Uterus (tissue), 4 donors: Measurements from ENCODE around the gene CCSER1. TPM values are rescaled to one million over a fixed set of nuclear protein-coding genes. Genes with fewer than 3 reads are reported as not detected.

Source experiments
- DNase-seq, 2 donors: peaks; one replicate each; pipeline ENCODE4 v3.0.0-alpha.2; 2019 to 2020
- H3K27ac ChIP-seq, 2 donors: fragments of 200-600 bp; sonication (generic); 1 replicate in 1 of 2; 2 replicates in 1 of 2; pipeline ENCODE4 v1.5.1; 2016 to 2018
- H3K27me3 ChIP-seq, 2 donors: fragments of 200-600 bp; sonication (generic); one replicate each; pipeline ENCODE4 v1.5.1; 2018 to 2019; ENCODE audit warnings: control low read depth in 1 of 2
- H3K36me3 ChIP-seq, 2 donors: fragments of 200-600 bp; sonication (generic); one replicate each; pipeline ENCODE4 v1.5.1; 2019; ENCODE audit warnings: control low read depth in 1 of 2
- H3K4me1 ChIP-seq, 2 donors: fragments of 200-600 bp; sonication (generic); one replicate each; pipeline ENCODE4 v1.5.1; 2018 to 2019; ENCODE audit warnings: control low read depth in 1 of 2
- H3K4me3 ChIP-seq, 2 donors: fragments of 200-600 bp; sonication (generic); 1 replicate in 1 of 2; 2 replicates in 1 of 2; pipeline ENCODE4 v1.5.1; 2018 to 2019; ENCODE audit warnings: mild to moderate bottlenecking in 1 of 2
- H3K9me3 ChIP-seq, 2 donors: fragments of 200-600 bp; sonication (generic); one replicate each; pipeline ENCODE4 v1.5.1; 2019; ENCODE audit warnings: control low read depth in 1 of 2
- POLR2A ChIP-seq, 2 donors: fragments of 450-650 bp; IDR thresholded peaks; one replicate each; pipeline ENCODE4 v1.6.1; 2016; ENCODE audit warnings: antibody characterized with exemption in 2 of 2, mild to moderate bottlenecking in 1 of 2, moderate library complexity in 1 of 2
- intact Hi-C: fragments of 100-400 bp; cut with DNase I; formaldehyde crosslinking; loops from one replicate; pipeline ENCODE4 v1.15.1; 2023; ENCODE audit warnings: low total_unique reads
- total RNA-seq, 4 donors: library from RNA; depleted of rRNA in 3 of 4; stranded (reverse); fragments of >200 nt in 3 of 4; gene quantifications; one replicate each; pipeline versions ENCODE4 v1.1.0 to v1.2.4, GENCODE V29; 2014 to 2023
- TF ChIP-seq, protein P1 (sequence below), 4 experiments: fragments of 200-600 bp in 2 of 4; fragments of 450-650 bp in 2 of 4; sonication (generic) in 2 of 4; IDR thresholded peaks; one replicate each; pipeline ENCODE4 v1.5.1; 2016 to 2019; ENCODE audit warnings: antibody characterized with exemption in 4 of 4, mild to moderate bottlenecking in 2 of 4, moderate library complexity in 1 of 4
- donor health status: DM: yes; HTN: yes; CAD: no.

The CCSER1 gene
- total RNA-seq, 4 donors from 2014 or later: 2.8 to 54.7 (median 11.9) TPM

DNA sequence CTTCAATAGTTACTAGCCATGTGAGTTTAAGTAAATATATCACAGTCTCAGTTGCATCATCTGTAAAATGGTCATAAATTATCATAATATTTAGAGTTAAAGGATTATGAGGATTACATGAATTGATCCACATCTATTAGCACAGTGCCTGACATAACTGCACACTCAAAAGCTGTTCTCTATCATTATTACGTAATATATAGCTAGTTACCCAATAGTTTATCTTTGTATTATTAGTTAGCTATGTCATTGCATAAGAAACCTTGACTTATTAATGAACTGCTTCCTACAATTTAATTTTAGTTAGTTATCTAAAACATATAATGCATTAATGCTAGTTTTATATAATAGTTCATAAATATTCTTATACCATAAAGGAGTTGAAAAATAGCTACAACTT, 1099.7 kb downstream of the CCSER1 start:
- intact Hi-C loops: no loop called here
- H3K36me3 ChIP-seq: no peaks in the 10 kb centered on the region
- no peaks in the 10 kb centered on the region for H3K4me1 ChIP-seq
- no peaks in the 10 kb centered on the region for H3K9me3 ChIP-seq
- no peak overlapping the region for H3K27ac ChIP-seq
- TF ChIP-seq POLR2A (IDR thresholded peaks at IDR 0.05): no peak
- TF ChIP-seq, protein P1, sequence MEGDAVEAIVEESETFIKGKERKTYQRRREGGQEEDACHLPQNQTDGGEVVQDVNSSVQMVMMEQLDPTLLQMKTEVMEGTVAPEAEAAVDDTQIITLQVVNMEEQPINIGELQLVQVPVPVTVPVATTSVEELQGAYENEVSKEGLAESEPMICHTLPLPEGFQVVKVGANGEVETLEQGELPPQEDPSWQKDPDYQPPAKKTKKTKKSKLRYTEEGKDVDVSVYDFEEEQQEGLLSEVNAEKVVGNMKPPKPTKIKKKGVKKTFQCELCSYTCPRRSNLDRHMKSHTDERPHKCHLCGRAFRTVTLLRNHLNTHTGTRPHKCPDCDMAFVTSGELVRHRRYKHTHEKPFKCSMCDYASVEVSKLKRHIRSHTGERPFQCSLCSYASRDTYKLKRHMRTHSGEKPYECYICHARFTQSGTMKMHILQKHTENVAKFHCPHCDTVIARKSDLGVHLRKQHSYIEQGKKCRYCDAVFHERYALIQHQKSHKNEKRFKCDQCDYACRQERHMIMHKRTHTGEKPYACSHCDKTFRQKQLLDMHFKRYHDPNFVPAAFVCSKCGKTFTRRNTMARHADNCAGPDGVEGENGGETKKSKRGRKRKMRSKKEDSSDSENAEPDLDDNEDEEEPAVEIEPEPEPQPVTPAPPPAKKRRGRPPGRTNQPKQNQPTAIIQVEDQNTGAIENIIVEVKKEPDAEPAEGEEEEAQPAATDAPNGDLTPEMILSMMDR (IDR thresholded peaks at IDR 0.05): no peak
- H3K27me3 ChIP-seq: no peaks in the 10 kb centered on the region
- H3K4me3 ChIP-seq: no peak overlapping the region
- no peak for DNase-seq

DNA sequence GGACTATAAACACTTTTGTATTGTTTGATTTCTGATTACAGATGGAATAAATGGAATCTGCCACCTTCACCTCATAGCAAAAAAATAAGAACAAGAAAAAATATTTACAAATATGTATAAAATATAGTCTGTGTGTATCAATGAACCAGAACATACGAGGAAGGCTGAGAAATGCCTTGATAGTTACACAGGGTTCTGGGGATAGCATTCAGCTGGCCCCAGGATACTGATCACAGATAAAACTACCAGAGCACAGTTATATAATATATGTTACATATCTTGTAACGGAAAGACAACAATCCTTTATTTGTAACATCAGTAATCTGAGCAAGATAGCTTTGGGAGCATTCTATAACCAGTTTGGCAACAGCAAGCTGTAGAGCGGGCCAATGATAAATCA, 1101.5 kb downstream of the CCSER1 start:
- intact Hi-C loops: no loop called here
- TF ChIP-seq POLR2A (IDR thresholded peaks at IDR 0.05): no peak
- TF ChIP-seq, protein P1 (IDR thresholded peaks at IDR 0.05): no peak

DNA sequence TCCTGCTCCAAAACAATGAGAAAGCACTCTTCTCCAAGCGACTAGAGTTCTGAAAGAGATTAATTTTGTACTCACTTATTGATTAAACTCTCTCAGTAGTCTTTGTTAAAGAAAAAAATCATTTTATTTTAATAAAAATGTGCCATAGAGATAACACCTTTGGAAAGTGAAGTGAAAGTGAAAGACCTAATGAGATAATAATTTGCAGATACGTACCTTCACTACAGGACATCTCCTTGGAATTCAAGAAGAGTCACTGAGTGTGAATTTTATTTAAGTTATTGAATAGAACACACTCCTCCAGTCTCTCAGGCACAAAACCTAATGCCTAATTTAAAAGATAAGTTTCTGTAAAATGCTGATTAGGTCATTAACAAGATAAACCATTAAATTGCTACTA, 1106.0 kb downstream of the CCSER1 start:
- no peak for TF ChIP-seq POLR2A (IDR thresholded peaks at IDR 0.05)
- TF ChIP-seq, protein P1 (IDR thresholded peaks at IDR 0.05): no peak
- H3K36me3 ChIP-seq: no peaks in the 10 kb centered on the region
- peaks cover 0 to 5% of the 10 kb centered on the region in 2 donors for H3K9me3 ChIP-seq
- no peaks in the 10 kb centered on the region for H3K27me3 ChIP-seq
- intact Hi-C loops: no loop called here
- H3K27ac ChIP-seq: no peak overlapping the region
- DNase-seq: no peak
- H3K4me3 ChIP-seq: no peak overlapping the region
- H3K4me1 ChIP-seq: no peaks in the 10 kb centered on the region

More for the DNA sequence above, 1101.5 kb downstream of the CCSER1 start:
- H3K27ac ChIP-seq: no peak overlapping the region
- H3K27me3 ChIP-seq: no peaks in the 10 kb centered on the region
- no peak for DNase-seq
- no peak overlapping the region for H3K4me3 ChIP-seq
- no peaks in the 10 kb centered on the region for H3K36me3 ChIP-seq
- no peaks in the 10 kb centered on the region for H3K4me1 ChIP-seq
- H3K9me3 ChIP-seq: peaks cover 0 to 4% of the 10 kb centered on the region in 2 donors

DNA sequence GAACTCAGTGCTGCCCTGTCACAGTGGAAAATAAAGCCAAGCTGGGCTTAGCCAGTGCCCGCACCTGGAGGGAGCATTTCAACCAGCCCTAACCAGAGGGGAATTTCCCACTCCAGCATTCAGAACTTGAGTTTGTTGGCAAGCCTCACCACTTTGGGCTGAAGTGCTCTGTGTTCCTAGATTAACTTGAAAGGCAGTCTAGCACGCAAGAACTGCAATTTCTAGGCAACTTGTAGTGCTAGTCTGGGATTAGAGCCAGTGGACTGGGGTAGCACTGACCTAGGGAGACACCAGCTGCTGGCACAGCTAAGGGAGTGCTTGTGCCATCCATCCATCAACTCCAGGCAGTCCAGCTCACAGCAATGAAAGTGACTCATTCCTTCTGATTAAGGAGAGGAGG, 1115.9 kb downstream of the CCSER1 start:
- Histone ChIP-seq H3K4me1 (no peaks in the 10 kb centered on the region), H3K36me3 (no peaks in the 10 kb centered on the region), H3K27ac (no peak overlapping the region), H3K4me3 (no peak overlapping the region), H3K27me3 (no peaks in the 10 kb centered on the region), H3K9me3 (no peaks in the 10 kb centered on the region)
- DNase-seq: no peak
- intact Hi-C loops: no loop called here
- no peak for TF ChIP-seq POLR2A (IDR thresholded peaks at IDR 0.05)
- TF ChIP-seq, protein P1 (IDR thresholded peaks at IDR 0.05): no peak

DNA sequence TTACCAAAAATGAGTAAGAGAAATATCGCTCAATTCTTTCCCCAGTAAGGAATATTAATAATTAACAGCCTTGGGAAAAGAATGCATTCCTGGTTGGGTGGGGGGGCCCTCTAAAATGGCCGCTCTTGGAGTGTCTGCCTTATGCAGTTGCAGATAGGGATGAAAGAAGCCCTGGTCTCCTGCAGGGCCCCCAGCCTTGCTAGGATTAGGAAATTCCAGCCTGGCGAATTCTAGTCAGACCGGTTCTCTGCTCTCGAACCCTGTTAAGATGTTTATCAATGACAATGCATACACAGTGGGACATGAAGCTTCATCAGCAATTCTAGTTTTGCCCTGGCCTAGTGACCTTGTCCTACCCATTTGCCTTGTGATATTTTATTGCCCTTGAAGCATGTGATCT, 1128.8 kb downstream of the CCSER1 start:
- DNase-seq: no peak
- intact Hi-C loops: no loop called here
- Histone ChIP-seq H3K9me3 (peaks cover 0 to 2% of the 10 kb centered on the region in 2 donors), H3K27me3 (no peaks in the 10 kb centered on the region), H3K4me3 (no peak overlapping the region), H3K36me3 (no peaks in the 10 kb centered on the region), H3K4me1 (no peaks in the 10 kb centered on the region), H3K27ac (no peak overlapping the region)
- TF ChIP-seq, protein P1 (IDR thresholded peaks at IDR 0.05): no peak
- TF ChIP-seq POLR2A (IDR thresholded peaks at IDR 0.05): no peak
